HG03571 (cell line): ENCODE measurements around the gene COQ4.
A peak's percentile ranks its signal among the peaks of the same experiment; 100 is the strongest.
"Not testable (repeated sequence)": the region's sequence is repeated elsewhere in the genome, so short reads cannot be mapped to it uniquely, and the experiment has no call there.

Source experiments
- ATAC-seq: cut with Tn5 transposase; IDR thresholded peaks from one replicate; pipeline ENCODE4 v1.9.1; 2021; ENCODE audit not compliant: unreplicated experiment

The COQ4 gene

DNA sequence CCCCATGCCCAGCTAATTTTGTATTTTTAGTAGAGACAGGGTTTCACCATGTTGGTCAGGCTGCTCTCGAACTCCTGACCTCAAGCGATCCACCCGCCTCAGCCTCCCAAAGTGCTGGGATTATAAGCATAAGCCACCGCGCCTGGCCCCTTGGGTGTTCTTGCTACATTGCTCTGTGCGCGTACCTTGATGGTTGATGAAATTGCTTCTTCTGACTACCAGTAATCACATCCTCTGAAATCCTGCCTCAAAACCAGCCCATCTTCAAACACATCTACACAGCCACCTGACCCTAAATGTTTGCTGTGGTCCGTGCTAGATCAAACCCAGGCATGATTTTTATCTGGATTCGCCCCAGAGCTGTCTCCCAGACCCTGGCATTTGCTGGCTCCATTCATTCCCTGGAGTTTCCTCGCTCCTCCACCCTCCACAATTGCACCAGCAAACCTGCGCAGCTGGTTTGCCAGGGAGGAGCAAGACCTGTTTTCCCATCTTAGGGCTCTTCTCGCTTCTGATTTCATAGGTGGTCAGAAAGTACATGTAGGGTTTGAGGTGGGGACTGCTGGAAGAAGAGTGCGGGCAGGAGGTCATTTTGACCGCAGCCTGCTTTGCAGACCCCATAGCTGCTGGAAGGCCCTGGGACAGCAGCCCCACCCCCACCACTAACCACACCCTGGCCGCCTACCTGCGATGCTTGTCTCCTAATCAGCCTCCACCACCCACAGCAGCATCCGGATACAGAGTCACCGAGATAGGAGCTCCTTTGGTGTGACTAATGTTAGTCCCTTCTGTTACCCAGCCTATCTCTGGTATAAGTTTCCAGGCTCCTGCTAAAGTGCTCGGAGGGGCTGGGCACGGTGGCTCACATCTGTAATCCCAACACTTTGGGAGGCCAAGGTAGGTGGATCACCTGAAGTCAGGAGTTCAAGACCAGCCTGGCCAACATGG, 23.8 kb upstream of the COQ4 start:
- ATAC-seq: no peak

DNA sequence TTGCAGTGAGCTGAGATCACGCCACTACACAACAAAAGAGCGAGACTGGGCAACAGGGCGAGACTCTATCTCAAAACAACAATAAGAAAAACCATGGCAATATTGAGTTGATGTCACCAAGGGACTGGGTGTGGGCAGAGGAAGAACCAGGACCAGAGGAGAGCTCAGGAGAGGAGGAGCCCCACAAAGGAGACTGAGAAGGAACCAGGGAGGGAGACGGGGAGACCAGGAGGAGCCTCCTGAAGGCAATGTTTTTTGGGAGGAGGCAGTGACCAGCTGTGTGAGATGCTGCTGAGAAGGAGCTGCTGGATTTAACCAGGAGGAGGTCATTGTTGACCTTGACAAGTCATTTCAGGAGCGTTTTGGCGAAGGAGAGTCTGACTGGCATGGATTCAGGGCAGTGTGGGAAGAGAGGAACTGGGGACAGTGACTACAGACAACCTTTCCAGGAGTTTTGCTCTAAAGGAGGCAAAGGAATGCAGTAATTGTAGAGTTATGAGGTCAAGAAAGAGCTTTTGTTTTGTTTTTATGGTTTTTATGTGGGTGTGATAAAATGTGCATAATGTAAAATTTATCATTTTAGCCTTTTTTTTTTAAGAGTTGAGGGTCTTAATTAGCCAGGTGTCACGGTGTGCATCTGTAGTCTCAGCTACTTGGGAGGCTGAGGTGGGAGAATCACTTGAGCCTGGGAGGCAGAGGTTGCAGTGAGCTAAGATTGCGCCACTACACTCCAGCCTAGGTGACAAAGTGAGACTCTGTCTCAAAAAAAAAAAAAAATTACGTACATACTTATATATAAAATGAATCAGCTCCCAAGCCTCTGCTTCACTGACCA, 18.3 kb upstream of the COQ4 start:
- no peak for ATAC-seq

DNA sequence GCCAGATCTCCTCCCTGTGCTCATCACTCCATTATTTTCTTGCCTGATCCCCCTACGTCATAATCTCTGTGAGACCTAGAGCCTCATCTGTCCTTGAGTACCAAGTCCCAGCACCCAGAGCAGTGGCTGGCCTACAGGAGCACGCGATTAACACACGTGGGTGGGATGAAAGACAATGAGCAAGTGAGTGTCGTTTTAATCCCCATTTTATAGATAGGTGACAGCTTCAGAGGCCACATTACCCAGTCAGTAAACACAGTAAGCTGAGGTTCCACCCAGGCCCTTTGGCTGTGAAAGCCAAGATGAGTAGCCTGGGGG, 17.7 kb upstream of the COQ4 start:
- ATAC-seq: no peak

DNA sequence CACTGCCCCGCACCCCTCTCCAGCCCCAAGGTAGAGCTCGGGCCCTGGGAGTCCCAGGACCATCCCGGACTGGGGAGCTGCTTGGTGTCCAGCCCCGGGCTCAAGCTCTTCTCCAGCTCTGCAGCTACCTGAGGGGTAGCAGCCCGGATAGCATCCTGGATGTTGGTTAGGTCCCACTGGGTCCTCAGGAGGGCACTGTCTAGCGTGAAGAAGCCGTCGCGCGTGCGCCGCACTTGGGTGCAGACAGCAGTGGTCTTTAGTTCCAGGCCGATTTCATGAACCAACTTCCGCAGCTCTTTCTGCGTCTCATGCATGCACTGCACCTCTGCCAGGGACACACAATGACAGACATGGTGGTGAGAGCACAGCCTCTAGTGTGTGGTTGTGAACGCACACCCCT, 13.1 kb upstream of the COQ4 start:
- ATAC-seq: no peak

DNA sequence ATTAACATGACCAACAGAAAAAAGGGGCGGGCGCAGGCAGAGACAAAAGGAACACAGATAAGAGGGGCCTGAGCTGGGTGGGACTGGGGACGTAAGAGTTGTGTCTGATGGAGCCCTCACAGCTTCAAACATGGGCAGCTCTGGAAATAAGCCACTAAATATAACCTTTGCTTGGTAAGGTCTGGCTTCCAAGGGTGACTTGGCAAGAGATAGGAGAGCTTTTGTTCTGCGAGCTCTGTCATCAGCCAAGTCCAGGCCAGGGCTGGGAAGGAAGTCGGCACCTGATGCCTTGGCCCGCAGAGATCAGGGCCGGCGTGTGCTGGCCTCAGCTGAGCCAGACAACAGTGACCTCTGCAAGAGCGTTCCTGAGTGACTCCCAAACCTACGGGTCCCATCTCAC, 12.2 kb upstream of the COQ4 start:
- no peak for ATAC-seq

DNA sequence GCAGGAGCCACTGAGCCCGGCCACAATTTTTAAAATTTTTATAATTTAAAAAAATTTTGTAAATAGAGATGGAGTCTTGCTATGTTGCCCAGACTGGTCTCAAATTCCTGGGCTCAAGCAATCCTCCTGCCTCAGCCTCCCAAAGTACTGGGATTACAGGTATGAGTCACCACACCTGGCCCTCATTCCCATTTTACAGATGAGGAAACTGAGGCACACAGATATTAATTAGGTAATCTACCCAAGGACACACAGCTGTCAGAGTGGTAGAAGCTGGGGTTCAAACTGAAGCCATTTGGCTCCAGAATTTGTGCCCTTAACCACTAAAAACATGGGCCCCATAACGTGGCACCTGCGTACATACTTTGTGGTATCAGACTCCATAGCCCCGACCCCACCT, 7.9 kb upstream of the COQ4 start:
- no peak for ATAC-seq

DNA sequence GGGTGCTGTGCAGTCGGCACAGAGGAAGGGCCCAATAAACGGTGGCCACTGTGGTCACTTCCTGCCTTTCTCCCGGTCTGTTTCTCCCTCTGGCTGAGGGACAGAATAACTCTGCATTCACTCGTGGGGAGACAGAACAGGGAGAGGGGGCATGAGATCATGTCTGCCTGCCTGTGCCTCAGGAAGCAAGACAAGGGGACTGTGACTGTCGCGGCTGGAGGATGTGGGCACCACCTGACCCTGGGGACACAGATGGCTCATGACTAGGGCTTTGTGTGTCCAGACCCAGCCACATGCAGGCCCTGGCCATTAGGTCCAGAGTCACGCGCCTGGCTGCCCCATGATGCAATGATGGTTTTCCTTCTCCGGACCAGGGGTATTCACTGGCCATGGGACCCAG, 6.2 kb upstream of the COQ4 start:
- ATAC-seq: no peak

DNA sequence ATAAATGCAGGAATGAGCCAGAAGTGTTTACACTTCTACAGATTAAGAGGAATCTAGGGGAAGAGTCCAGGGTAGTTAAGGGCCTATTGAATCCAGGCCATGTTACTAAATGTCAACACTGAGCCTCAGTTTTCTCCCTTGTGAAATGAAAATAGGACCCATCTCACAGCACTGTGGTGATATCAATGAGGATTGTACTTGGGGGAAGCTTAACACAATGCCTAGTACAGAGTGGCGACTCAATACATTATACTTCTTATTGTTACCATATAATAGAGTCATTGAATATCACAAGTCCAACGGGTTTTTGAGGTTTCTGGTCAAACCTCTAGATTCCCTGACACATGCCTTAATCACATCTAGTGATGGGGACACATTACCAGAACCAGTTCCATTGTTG, 5.0 kb upstream of the COQ4 start:
- ATAC-seq: no peak

DNA sequence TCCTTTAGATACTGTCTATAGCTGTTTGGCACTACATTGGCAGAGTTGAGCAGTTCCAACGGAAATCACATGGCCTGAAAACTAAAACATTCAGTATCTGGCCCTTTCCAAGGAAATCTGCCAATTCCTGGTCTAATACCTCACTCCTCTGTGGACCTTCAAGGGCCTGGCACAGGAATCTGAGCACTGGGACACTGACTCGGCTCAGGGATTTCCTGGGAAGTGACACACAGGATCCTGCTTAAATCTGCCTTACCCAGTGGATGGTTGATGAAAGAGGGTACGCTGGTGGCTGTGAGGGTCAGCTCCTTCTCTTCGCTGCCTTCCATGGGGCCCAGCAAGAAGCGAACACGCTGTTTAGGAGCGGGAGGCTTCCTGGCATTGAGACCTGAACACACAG, 1.3 kb upstream of the COQ4 start:
- ATAC-seq: no peak

DNA sequence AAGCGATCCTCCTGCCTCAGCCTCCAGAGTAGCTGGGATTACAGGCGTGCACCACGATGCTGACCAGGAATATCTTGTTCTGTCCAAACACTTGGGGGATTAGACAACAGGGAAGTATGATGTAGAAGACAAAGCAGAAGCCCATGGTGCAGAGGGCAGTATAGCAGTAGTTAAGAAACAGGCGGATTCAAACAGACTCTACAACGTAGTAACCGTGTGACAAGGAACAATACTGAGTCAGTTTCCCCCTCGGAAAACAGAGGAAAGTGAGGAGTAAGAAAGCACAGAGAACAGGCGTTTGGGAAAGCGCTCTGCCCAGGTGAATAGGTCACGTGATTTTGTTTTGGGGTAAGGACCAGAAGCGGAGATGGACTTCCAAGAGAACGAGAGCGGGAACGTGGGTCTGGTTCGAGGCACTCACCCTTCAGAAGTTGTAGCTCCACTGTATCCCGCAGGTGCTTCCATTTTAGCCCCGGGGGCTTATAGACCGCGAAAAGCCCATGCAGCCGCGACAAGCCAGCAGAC, 698 bp upstream of the COQ4 start:
- ATAC-seq: peak; percentile 8

DNA sequence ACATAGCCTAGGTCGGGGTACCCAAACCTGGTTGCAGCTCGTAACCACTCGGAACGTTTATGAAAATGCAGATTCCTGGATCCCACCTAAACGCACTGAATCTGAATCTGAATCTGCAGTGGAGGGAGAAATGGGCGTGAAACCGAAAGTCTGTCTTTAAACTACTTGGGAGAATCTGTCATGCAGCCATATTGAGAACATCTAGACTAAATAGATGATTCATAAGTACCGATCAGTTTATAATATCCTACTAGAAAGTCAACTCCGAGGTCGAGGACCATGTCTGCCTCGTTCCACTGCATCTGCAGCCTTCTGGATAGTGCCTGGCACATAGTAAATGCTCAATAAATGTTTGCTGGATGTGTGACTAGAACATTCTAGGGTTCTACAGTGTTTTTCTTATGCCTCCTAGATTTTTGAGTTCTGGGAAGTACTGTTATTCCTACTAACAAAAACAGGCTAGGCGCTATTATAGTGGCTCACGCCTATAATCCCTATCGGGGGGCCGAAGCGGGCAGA, 632 bp downstream of the COQ4 start:
- ATAC-seq: no peak

DNA sequence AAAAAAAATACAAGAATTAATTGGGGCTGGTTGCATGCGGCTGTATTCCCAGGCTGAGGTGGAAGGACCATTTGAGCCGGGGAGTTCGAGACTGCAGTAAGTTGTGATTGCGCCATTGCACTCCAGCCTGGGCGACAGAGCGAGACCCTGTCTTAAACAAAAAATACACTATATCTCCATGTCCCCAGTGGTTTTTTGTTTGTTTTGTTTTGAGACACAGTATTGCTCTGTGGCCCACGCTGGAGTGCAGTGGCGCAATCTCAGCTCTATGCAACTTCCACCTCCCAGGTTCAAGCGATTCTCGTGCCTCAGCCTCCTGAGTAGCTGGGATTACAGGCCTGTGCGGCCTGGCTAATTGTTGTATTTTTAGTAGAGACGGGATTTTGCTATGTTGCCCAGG, 1.2 kb downstream of the COQ4 start:
- no peak for ATAC-seq

DNA sequence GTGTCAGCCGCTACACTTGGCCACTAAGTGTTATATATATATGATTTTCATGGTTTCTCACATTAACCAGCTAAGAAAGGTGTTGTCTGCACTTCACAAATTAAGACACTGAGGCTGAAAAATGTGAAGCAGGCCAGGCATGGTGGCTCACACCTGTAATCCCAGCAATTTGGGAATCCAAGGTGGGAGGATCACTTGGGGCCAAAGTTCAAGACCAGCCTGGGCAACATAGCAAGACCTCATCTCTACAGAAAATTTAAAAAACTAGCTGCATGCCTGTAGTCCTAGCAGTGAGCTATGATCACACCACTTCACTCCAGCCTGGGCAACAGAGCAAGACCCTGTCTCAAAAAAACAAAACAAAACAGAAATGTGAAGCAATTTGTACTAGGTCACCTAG, 1.8 kb downstream of the COQ4 start:
- ATAC-seq: no peak

DNA sequence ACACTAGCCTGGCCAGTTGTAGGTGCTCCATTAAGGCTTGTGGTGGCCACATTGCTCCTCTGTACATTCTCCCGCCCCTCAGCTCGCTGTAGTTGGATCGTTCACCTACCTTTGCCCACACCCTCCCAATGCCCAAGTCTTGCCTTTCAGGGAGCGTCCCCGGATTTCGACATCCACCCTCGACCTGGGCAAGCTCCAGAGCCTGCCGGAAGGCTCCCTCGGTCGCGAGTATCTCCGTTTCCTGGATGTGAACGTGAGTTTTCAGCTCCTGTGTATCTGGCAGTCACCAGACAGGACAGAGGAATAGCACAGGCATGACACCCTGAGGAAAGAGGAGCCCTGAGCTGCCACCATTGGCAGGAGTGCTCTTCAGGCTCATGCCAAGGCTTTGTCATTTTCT, 3.0 kb downstream of the COQ4 start:
- no peak for ATAC-seq

DNA sequence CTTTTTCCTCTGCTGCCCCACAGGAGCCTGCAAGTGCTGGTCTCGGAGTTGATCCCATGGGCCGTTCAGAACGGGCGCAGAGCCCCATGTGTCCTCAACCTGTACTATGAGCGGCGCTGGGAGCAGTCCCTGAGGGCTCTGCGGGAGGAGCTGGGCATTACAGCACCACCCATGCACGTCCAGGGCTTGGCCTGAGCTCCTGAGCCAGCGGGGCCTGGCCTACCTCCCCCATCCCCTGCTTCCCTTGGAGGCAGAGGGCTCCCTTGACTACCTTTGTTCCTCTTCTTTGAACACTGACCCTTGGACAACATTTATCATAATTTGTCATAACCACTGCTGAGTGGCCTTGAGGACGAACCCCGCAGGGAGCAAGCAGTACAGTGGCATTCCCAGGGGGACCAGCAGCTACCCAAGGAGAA, 10.8 kb downstream of the COQ4 start:
- no peak for ATAC-seq

DNA sequence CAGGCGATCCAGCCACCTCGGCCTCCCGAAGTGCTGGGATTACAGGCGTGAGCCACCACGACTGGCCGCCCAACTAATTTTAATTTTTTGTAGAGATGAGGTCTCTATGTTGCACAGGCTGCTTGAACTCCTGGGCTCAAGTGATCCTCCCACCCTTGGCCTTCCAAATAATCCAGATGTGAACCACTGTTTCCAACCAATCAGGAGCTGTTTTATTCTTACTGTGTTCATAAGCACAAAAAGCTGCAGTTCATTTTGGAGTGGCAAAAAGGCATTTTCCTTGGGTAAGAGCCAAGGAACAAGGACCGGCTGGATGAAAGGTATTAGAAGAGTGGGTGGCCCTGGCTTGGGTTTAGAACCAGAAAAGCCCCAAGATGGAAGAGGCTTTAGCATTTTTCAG, 12.5 kb downstream of the COQ4 start:
- no peak for ATAC-seq

DNA sequence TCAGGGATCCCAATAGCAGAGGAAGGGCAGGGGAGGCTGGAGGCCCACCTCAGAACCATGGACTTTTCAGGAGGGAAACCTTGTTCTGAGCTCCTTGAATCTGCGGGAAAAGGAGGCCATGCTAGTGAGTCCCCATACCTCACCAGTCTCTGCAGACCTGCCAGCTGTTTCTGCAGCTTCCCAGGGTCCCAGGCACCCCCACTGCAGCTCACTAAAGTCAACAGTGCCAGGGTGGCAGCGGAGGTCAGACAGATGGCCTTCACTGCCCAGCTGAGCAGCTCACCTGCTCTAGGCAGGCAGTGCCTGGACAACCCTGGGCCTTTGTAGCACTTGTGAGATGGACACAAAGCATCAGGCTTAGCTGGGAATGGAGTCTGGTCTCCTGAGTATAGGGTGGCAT, 13.3 kb downstream of the COQ4 start:
- no peak for ATAC-seq

DNA sequence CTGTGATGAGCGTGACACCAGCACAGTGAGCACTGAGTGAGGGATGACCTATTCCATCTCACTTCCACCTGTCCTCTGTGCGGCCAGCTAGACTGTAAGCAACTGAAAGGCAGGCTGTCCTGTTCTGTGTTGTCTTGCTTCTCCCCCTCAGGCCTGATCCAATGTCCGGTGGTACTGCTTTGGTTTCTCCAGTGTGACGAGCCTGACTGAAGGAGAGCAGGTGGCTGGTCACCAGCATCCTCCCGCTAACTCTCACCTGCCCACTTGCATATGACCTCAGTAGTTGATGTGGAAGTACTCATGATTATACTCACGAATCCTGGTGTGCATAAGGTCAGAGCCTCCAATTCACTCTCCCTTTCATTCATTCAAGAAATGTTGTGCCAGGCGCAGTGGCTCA, 15.3 kb downstream of the COQ4 start:
- no peak for ATAC-seq

DNA sequence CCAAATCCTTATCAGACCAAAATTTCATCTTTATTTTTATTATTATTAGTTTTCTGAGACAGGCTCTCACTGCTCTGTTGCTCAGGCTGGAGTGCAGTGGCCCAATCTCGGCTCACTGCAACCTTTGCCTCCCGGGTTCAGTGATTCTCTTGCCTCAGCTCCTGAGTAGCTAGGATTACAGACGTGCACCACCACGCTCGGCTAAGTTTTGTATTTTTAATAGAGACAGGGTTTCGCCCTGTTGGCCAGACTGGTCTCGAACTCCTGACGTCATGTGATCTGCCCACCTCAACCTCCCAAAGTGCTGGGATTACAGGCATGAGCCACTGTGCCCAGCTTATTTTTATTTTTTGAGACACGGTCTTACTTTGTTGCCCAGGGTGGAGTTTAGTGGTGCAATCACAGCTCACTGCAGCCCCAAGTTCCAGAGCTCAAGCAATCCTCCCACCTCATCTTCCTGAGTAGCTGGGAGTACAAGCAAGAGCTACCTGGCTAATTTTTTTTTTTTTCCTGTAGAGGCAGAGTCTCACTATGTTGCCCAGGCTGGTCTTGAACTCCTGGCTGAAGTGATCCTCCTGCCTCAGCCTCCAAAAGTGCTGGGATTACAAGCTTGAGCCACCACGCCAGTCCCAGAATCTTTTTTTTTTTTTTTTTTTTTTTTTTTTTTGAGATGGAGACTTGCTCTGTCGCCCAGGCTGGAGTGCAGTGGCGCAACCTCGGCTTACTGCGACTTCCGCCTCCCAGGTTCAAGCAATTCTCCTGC, 16.4 kb downstream of the COQ4 start:
- ATAC-seq: not testable (repeated sequence)

DNA sequence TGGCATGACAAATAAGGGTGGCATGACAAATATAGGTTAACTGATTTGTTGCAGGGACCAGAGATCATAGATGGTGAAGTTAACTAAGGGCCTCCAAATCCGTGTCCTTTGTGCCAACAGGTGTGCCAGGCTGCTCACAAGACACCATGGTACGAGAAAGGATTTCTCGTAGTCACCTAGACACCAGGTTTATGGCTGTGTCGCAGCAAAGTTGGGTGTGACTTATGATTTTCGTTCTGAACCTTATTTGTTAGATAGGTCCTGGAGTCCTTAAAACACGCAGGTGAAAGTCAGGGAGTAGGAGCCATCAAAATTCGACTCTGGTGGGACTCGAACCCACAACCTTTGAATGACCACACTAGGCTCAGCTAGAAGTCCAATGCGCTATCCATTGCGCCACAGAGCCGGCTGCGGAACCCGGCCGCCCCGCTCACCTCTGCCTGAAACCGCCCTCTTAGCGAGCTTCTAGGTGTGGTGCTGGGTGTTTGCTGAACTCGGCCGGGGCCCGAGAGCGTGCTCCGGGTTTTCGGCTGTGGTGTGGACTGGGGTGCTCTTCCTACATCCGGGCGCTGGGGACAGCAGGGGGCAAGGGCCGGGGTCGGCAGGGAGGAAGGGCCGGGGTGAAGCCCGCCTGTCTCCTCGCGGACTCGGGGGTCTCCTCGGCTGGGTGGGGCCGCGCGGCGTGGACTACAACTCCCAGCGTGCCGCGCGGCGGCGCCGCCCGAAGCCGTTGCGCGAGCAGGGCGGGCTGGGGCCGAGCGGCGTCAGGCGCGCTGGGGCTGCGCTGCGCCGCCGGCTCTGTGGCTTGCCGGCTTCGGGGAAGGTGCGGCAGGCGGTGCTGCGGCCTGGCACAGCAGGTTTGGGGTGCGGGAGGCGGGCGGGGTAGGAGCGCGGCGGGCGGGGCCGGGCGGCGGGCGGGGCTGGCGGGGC, 17.4 kb downstream of the COQ4 start, which contains the start of gene SLC27A4:
Gene SLC27A4, plus strand, starts transcription at position 767 of the 930 bp plus-strand sequence. CDS start 2,606 bp downstream, outside the sequence.
- peak; percentile 59 for ATAC-seq
